Caco-2 (cell line): ENCODE measurements around the gene LIPC. TPM values are rescaled to one million over a fixed set of nuclear protein-coding genes. Genes with fewer than 3 reads are reported as not detected.

Experiments used
- BruUV-seq: library from RNA; stranded (reverse); fragments of 400-500 nt; replicated peaks from 2 replicates; lab custom pipeline; 2021; lab: Mats Ljungman, UMichigan
- CTCF ChIA-PET: fragments of 300-600 bp; sonication (Branson Sonifier 250); formaldehyde crosslinking; loops from one replicate; lab custom pipeline; 2022; ENCODE audit warnings: antibody characterized with exemption; lab: Charles Lee
- POLR2A ChIA-PET: fragments of 300-600 bp; sonication (Branson Sonifier 250); formaldehyde crosslinking; loops from one replicate; lab custom pipeline; 2022; ENCODE audit warnings: antibody characterized with exemption; lab: Charles Lee
- DNase-seq, 2 experiments: peaks; one replicate each; pipeline versions ENCODE4 v3.0.0 to v3.0.0-alpha.2; 2020 to 2022
- H3K27me3 ChIP-seq: replicated peaks from 2 replicates; pipeline ENCODE4 v1.6.0; 2011; ENCODE audit warnings: low read length; ENCODE audit not compliant: control insufficient read depth, insufficient read depth
- H3K36me3 ChIP-seq: 2 replicates; pipeline ENCODE4 v1.5.1; 2011; ENCODE audit warnings: low read length; ENCODE audit not compliant: control insufficient read depth, insufficient read depth
- H3K4me1 ChIP-seq: fragments of 250-450 bp; sonication (Bioruptor Pico); 2 replicates; pipeline ENCODE4 v1.5.1; 2020; ENCODE audit warnings: mild to moderate bottlenecking
- H3K4me3 ChIP-seq: 2 replicates; pipeline ENCODE4 v1.5.1; 2011; ENCODE audit warnings: low read depth, mild to moderate bottlenecking, control low read depth, low read length
- H3K9me3 ChIP-seq: fragments of 250-450 bp; sonication (Bioruptor Pico); 2 replicates; pipeline ENCODE4 v1.5.1; 2020; ENCODE audit warnings: mild to moderate bottlenecking, moderate library complexity
- H3K27ac Mint-ChIP-seq: one replicate; pipeline ENCODE4 v1.8.0; 2022; ENCODE audit warnings: mixed read lengths; ENCODE audit not compliant: unreplicated experiment
- H3K27me3 Mint-ChIP-seq: one replicate; pipeline ENCODE4 v1.8.0; 2022; ENCODE audit warnings: mixed read lengths; ENCODE audit not compliant: insufficient read depth, unreplicated experiment
- H3K36me3 Mint-ChIP-seq: one replicate; pipeline ENCODE4 v1.8.0; 2022; ENCODE audit warnings: mild to moderate bottlenecking, mixed read lengths; ENCODE audit not compliant: insufficient read depth, unreplicated experiment
- H3K4me1 Mint-ChIP-seq: one replicate; pipeline ENCODE4 v1.8.0; 2022; ENCODE audit warnings: low read depth, mixed read lengths; ENCODE audit not compliant: unreplicated experiment
- H3K4me3 Mint-ChIP-seq: one replicate; pipeline ENCODE4 v1.8.0; 2022; ENCODE audit warnings: mild to moderate bottlenecking, moderate library complexity, mixed read lengths; ENCODE audit not compliant: unreplicated experiment
- H3K9me3 Mint-ChIP-seq: one replicate; pipeline ENCODE4 v1.8.0; 2022; ENCODE audit warnings: mixed read lengths; ENCODE audit not compliant: unreplicated experiment
- intact Hi-C: fragments of 100-400 bp; cut with micrococcal nuclease; formaldehyde crosslinking; loops from one replicate; pipeline ENCODE4 v1.10.0; 2022; ENCODE audit not compliant: unreplicated experiment
- total RNA-seq: library from RNA; stranded (reverse); gene quantifications from 2 replicates; pipeline ENCODE4 v1.2.3, GENCODE V29; 2022
- TF ChIP-seq, protein P1 (sequence below), 2 experiments: fragments of 200-600 bp in 1 of 2; IDR thresholded peaks; 1 replicate in 1 of 2; 2 replicates in 1 of 2; pipeline versions ENCODE4 v1.5.1 to v1.8.0; 2011 to 2022; ENCODE audit warnings: antibody characterized with exemption in 1 of 2, control low read depth in 1 of 2, inconsistent platforms in 1 of 2, low read depth in 1 of 2, low read length in 1 of 2, mild to moderate bottlenecking in 1 of 2, moderate library complexity in 1 of 2; ENCODE audit not compliant: insufficient read depth in 1 of 2, severe bottlenecking in 1 of 2, unreplicated experiment in 1 of 2

Gene LIPC
- total RNA-seq, 1 experiment from 2014 or later: 17.6 TPM

DNA sequence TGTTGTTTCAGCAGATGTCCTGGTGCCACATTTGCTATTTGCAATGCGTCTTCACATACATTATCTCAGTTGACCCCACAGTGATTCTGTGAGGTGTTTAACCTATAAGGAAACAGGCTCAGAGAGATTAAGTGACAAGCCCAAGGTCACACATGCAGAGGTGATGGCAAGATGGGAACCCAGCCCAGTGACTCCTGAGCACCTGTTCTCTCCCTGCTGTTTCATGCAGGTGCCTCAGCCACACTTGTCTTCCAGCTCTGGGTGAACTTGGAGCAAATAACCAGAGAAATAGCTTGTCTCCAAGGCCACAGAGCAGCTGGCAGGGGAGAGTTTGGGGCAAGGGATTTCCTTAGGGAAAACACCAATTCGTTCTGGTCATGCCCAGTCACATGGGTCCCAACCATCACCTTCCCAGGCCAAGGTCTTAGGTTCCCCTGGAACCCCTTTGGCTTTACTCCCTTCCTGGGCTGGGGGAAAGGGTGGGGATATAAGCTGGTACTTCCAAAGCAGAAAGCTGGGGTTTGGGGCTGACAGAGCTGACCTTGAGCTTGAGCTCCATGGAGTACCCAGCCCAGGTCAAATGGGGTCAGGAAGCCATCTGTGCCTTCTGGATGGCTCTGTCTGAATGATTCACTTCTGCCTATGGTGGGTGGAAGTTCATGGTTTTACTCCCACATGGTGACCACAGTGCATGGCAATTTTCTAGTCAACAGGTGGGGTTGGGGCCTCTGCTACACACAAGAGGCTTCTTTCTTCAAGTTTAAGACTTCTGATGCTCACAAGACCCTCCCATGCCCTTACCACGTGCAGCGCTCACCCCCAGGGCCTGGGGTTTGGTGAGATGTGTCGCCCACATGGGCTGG lies 22.4 kb downstream of the LIPC start:
- no TSS peak for BruUV-seq
- DNase-seq: no peak
- Mint-ChIP-seq H3K4me3 (no peak overlapping the region), H3K9me3 (no peaks in the 10 kb centered on the region), H3K27ac (no peak overlapping the region), H3K36me3 (no peaks in the 10 kb centered on the region), H3K4me1 (peaks cover 26% of the 10 kb centered on the region), H3K27me3 (no peaks in the 10 kb centered on the region)
- POLR2A ChIA-PET: no interaction called here
- TF ChIP-seq, protein P1, sequence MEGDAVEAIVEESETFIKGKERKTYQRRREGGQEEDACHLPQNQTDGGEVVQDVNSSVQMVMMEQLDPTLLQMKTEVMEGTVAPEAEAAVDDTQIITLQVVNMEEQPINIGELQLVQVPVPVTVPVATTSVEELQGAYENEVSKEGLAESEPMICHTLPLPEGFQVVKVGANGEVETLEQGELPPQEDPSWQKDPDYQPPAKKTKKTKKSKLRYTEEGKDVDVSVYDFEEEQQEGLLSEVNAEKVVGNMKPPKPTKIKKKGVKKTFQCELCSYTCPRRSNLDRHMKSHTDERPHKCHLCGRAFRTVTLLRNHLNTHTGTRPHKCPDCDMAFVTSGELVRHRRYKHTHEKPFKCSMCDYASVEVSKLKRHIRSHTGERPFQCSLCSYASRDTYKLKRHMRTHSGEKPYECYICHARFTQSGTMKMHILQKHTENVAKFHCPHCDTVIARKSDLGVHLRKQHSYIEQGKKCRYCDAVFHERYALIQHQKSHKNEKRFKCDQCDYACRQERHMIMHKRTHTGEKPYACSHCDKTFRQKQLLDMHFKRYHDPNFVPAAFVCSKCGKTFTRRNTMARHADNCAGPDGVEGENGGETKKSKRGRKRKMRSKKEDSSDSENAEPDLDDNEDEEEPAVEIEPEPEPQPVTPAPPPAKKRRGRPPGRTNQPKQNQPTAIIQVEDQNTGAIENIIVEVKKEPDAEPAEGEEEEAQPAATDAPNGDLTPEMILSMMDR (IDR thresholded peaks at IDR 0.05; ENCODE audit: insufficient read depth in 1 of 2, low read depth in 1 of 2, low read length in 1 of 2, severe bottlenecking in 1 of 2, unreplicated experiment in 1 of 2): no peak
- Histone ChIP-seq H3K27me3 (no peaks in the 10 kb centered on the region), H3K9me3 (no peaks in the 10 kb centered on the region), H3K4me1 (peaks cover 19% of the 10 kb centered on the region), H3K36me3 (no peaks in the 10 kb centered on the region; the same call in 1 of the 2 replicates), H3K4me3 (no peak overlapping the region)
- CTCF ChIA-PET: no interaction called here
- intact Hi-C loops: no loop called here

DNA sequence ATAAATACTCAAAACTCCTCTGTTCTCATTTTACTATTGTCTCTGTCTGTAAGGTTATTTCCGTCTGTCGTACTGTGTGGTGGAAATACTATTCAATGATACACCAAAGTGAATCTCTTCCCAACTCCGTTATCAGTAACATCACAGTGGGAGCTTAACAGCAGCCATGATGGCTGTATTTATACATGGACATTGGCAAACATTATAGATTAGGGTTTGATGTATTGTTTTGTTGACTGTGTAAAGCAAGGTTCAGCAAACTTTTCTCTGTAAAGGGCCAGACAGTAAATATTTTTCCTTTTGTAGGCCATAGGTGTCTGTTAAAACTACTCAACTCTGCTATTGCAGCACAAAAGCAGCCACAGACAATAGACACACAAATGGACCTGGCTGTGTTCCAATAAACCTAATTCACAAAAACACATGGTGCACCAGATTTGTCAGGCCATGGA lies 23.2 kb downstream of the LIPC start:
- ChIA-PET POLR2A (no interaction called here), CTCF (no interaction called here)
- H3K4me3 Mint-ChIP-seq: no peak overlapping the region
- peaks cover 26% of the 10 kb centered on the region for H3K4me1 ChIP-seq
- TF ChIP-seq, protein P1 (IDR thresholded peaks at IDR 0.05; ENCODE audit: insufficient read depth in 1 of 2, low read depth in 1 of 2, low read length in 1 of 2, severe bottlenecking in 1 of 2, unreplicated experiment in 1 of 2): no peak
- no peaks in the 10 kb centered on the region for H3K9me3 ChIP-seq
- BruUV-seq: no TSS peak
- no peak overlapping the region for H3K27ac Mint-ChIP-seq
- no peaks in the 10 kb centered on the region for H3K27me3 ChIP-seq
- H3K36me3 ChIP-seq: no peaks in the 10 kb centered on the region; the same call in 1 of the 2 replicates
- intact Hi-C loops: no loop called here
- DNase-seq: no peak
- no peaks in the 10 kb centered on the region for H3K9me3 Mint-ChIP-seq
- no peak overlapping the region for H3K4me3 ChIP-seq
- H3K36me3 Mint-ChIP-seq: no peaks in the 10 kb centered on the region
- H3K4me1 Mint-ChIP-seq: peaks cover 26% of the 10 kb centered on the region
- no peaks in the 10 kb centered on the region for H3K27me3 Mint-ChIP-seq

DNA sequence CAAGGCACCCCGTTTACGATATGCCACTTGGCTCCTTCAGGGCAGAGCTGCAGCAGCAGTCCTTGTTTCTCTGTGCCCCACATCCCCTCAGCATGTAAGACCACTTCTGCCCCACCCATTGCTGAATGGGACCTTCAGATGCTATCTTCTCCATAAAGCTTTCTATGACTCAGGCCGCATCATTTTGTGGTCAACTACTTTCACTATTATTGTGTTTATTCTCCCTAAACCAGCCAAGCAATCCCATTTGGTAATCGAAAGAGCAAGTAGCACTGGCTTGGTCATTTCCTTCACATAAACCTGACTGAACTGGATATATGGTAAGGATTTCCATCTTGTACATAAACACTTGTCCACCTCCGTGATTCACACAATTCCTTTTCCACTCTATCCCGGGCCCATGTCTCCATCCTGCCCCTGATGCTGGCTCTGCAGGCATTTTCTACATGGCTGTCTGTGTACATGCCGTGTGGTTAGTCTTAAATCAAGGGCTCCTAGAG lies 25.7 kb downstream of the LIPC start:
- Mint-ChIP-seq H3K4me3 (no peak overlapping the region), H3K27me3 (no peaks in the 10 kb centered on the region), H3K27ac (no peak overlapping the region), H3K9me3 (no peaks in the 10 kb centered on the region), H3K4me1 (peaks cover 46% of the 10 kb centered on the region), H3K36me3 (peaks cover 9% of the 10 kb centered on the region)
- intact Hi-C loops: no loop called here
- Histone ChIP-seq H3K4me3 (no peak overlapping the region), H3K9me3 (no peaks in the 10 kb centered on the region), H3K4me1 (peaks cover 44% of the 10 kb centered on the region), H3K36me3 (no peaks in the 10 kb centered on the region; the same call in 1 of the 2 replicates), H3K27me3 (no peaks in the 10 kb centered on the region)
- no peak for DNase-seq
- TF ChIP-seq, protein P1 (IDR thresholded peaks at IDR 0.05; ENCODE audit: insufficient read depth in 1 of 2, low read depth in 1 of 2, low read length in 1 of 2, severe bottlenecking in 1 of 2, unreplicated experiment in 1 of 2): no peak
- ChIA-PET CTCF (no interaction called here), POLR2A (no interaction called here)
- BruUV-seq: no TSS peak
